Measurements from ENCODE around the gene KPNA2.
"Not testable (repeated sequence)": the region's sequence is repeated elsewhere in the genome, so short reads cannot be mapped to it uniquely, and the experiment has no call there.

The KPNA2 gene

DNA sequence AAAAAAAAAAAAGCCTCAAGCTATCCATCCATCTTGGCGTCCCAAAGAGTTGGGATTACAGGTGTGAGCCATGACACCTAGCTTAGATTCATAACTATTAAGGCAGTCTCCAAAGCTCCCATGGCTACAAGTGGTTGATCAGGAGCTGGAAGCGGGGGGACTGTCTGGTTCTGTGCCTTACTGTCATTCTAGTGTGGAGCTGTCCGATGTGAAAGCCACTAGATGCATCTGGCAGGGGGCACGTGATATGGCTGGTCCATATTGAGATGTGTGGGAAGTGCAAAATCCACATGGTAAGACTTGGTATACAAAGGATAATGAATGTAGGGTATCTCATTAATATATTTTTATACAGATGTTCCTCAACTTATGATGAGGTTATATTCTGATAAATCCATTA lies 38.7 kb downstream of the KPNA2 start:
- Histone ChIP-seq H3K36me3 (replicated peaks; ENCODE audit: insufficient read depth, low read length) (no peaks in the 10 kb centered on the region), H4K20me1 (ENCODE audit: insufficient read depth, low read length) (no peaks in the 10 kb centered on the region), H3K4me2 (ENCODE audit: low read depth, low read length) (no peak overlapping the region), H3K4me1 (ENCODE audit: low read length) (no peaks in the 10 kb centered on the region), H3K4me3 (ENCODE audit: low read length) (no peak overlapping the region), H2AFZ (ENCODE audit: low read length) (no peak overlapping the region), H3K79me2 (ENCODE audit: low read length) (no peaks in the 10 kb centered on the region), H3K27me3 (replicated peaks; ENCODE audit: insufficient read depth, low read length) (no peaks in the 10 kb centered on the region), H3K9me3 (replicated peaks; ENCODE audit: insufficient read depth, low read length) (no peaks in the 10 kb centered on the region), H3K9ac (ENCODE audit: low read length) (no peak overlapping the region), H3F3A (ENCODE audit: insufficient read depth, low read length) (no peaks in the 10 kb centered on the region), H3K9me2 (replicated peaks; ENCODE audit: insufficient read depth, low read length) (no peaks in the 10 kb centered on the region), H3K27ac (ENCODE audit: low read length) (no peak overlapping the region)
- TF ChIP-seq EZH2phosphoT487 (IDR thresholded peaks at IDR 0.05; ENCODE audit: low read length), result no peak
- no peak for TF ChIP-seq EZH2 (optimal IDR thresholded peaks at IDR 0.05; ENCODE audit: low read depth, low read length)
- TF ChIP-seq, protein P1, sequence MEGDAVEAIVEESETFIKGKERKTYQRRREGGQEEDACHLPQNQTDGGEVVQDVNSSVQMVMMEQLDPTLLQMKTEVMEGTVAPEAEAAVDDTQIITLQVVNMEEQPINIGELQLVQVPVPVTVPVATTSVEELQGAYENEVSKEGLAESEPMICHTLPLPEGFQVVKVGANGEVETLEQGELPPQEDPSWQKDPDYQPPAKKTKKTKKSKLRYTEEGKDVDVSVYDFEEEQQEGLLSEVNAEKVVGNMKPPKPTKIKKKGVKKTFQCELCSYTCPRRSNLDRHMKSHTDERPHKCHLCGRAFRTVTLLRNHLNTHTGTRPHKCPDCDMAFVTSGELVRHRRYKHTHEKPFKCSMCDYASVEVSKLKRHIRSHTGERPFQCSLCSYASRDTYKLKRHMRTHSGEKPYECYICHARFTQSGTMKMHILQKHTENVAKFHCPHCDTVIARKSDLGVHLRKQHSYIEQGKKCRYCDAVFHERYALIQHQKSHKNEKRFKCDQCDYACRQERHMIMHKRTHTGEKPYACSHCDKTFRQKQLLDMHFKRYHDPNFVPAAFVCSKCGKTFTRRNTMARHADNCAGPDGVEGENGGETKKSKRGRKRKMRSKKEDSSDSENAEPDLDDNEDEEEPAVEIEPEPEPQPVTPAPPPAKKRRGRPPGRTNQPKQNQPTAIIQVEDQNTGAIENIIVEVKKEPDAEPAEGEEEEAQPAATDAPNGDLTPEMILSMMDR (IDR thresholded peaks at IDR 0.05; ENCODE audit: low read length), result no peak
- no peak for DNase-seq

DNA sequence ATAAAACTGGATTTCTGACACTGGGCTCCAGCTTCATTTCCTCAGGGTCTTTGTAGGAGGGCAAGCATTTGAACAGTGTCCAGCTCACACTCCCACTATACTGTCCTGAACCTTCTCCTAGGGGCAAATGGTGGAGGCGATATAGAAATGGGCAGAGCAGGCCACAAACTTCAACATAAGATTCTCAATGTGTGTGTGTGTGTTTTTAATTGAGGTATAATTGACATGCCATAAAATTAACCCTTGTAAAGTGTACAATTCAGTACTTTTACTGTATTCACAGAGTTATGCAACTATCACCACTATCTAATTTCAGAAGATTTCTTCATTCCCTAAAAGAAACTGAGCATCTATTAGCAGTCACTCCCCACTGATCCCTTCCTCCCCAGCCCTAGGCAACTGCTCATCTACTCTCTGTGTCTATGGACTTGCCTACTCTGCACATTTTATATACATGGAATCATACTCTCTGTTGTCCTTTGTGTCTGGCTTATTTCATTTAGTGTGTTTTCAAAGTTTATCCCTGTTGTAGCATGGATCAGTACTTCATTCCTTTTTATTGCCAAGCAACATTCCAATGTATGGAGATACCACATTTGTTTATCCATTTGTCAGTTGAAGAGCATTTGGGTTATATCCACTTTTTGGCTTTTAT lies 40.5 kb downstream of the KPNA2 start:
- not testable (repeated sequence) for DNase-seq; H3K9me2 ChIP-seq (replicated peaks; ENCODE audit: insufficient read depth, low read length); H3K4me1 ChIP-seq (ENCODE audit: low read length); H3K9ac ChIP-seq (ENCODE audit: low read length); H4K20me1 ChIP-seq (ENCODE audit: insufficient read depth, low read length); H3K4me2 ChIP-seq (ENCODE audit: low read depth, low read length); H3F3A ChIP-seq (ENCODE audit: insufficient read depth, low read length); H3K36me3 ChIP-seq (replicated peaks; ENCODE audit: insufficient read depth, low read length); H3K4me3 ChIP-seq (ENCODE audit: low read length); H3K9me3 ChIP-seq (replicated peaks; ENCODE audit: insufficient read depth, low read length); H3K27ac ChIP-seq (ENCODE audit: low read length); H2AFZ ChIP-seq (ENCODE audit: low read length); H3K79me2 ChIP-seq (ENCODE audit: low read length); H3K27me3 ChIP-seq (replicated peaks; ENCODE audit: insufficient read depth, low read length)

DNA sequence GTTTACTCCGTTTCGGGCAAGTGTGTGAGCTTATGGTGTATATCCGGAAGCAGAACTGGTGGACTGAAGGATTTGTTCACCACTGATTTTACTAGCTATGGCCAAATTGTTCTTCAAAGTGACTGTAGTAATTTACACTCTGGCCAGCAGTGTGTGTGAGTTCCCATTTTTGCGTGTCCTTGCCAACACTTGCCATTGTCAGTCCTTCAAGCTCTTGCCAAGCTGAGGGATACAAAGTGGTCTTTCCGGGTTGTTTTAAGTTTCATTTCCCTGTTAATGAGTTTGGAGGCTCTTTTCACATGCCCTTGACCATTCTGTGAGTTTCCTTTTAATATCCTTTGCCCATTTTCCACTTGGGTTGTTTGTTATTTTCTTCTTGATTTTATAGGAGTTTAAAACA lies 42.0 kb downstream of the KPNA2 start:
- not testable (repeated sequence) for H3K9me3 ChIP-seq (replicated peaks; ENCODE audit: insufficient read depth, low read length); H3K27ac ChIP-seq (ENCODE audit: low read length); H3K4me3 ChIP-seq (ENCODE audit: low read length); H4K20me1 ChIP-seq (ENCODE audit: insufficient read depth, low read length); H3K4me2 ChIP-seq (ENCODE audit: low read depth, low read length); H2AFZ ChIP-seq (ENCODE audit: low read length); H3K27me3 ChIP-seq (replicated peaks; ENCODE audit: insufficient read depth, low read length); H3K4me1 ChIP-seq (ENCODE audit: low read length); H3F3A ChIP-seq (ENCODE audit: insufficient read depth, low read length); H3K36me3 ChIP-seq (replicated peaks; ENCODE audit: insufficient read depth, low read length); DNase-seq; H3K9me2 ChIP-seq (replicated peaks; ENCODE audit: insufficient read depth, low read length); H3K79me2 ChIP-seq (ENCODE audit: low read length); H3K9ac ChIP-seq (ENCODE audit: low read length)

DNA sequence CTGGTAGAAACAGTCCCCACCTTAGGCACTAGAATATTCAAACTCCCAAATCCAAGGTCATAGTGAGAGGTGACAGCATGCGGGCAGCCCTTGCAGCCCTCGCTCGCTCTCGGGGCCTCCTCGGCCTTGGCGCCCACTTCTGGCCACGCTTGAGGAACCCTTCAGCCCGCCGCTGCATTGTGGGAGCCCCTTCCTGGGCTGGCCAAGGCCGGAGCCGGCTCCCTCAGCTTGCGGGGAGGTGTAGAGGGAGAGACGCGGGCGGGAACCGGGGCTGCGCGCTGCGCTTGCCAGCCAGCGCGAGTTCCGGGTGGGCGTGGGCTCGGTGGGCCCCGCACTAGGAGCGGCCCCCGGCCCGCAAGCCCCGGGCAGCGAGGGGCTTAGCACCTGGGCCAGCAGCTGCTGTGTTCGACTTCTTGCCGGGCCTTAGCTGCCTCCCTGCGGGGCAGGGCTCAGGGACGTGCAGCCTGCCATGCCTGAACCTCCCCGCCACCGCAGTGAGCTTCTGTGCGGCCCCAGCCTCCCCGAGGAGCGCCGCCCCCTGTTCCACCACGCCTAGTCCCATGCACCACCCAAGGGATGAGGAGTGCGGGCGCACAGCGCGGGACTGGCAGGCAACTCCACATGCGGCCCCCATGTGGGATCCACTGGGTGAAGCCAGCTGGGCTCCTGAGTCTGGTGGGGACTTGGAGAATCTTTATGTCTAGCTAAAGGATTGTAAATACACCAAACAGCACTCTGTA lies 45.0 kb downstream of the KPNA2 start:
- H3K4me2 ChIP-seq (ENCODE audit: low read depth, low read length), result no peak overlapping the region
- H3F3A ChIP-seq (ENCODE audit: insufficient read depth, low read length), result peaks cover 4% of the 10 kb centered on the region
- no peak for DNase-seq
- no peaks in the 10 kb centered on the region for H3K27me3 ChIP-seq (replicated peaks; ENCODE audit: insufficient read depth, low read length)
- H2AFZ ChIP-seq (ENCODE audit: low read length), result no peak overlapping the region
- H3K4me3 ChIP-seq (ENCODE audit: low read length), result no peak overlapping the region
- H3K9me2 ChIP-seq (replicated peaks; ENCODE audit: insufficient read depth, low read length), result no peaks in the 10 kb centered on the region
- H3K9me3 ChIP-seq (replicated peaks; ENCODE audit: insufficient read depth, low read length), result no peaks in the 10 kb centered on the region
- no peak overlapping the region for H3K9ac ChIP-seq (ENCODE audit: low read length)
- no peaks in the 10 kb centered on the region for H3K79me2 ChIP-seq (ENCODE audit: low read length)
- H3K4me1 ChIP-seq (ENCODE audit: low read length), result peaks cover 7% of the 10 kb centered on the region
- H4K20me1 ChIP-seq (ENCODE audit: insufficient read depth, low read length), result no peaks in the 10 kb centered on the region
- no peaks in the 10 kb centered on the region for H3K36me3 ChIP-seq (replicated peaks; ENCODE audit: insufficient read depth, low read length)
- TF ChIP-seq EZH2 (optimal IDR thresholded peaks at IDR 0.05; ENCODE audit: low read depth, low read length) (no peak), EZH2phosphoT487 (IDR thresholded peaks at IDR 0.05; ENCODE audit: low read length) (no peak)
- TF ChIP-seq, protein P1 (IDR thresholded peaks at IDR 0.05; ENCODE audit: low read length), result no peak
- no peak overlapping the region for H3K27ac ChIP-seq (ENCODE audit: low read length)

DNA sequence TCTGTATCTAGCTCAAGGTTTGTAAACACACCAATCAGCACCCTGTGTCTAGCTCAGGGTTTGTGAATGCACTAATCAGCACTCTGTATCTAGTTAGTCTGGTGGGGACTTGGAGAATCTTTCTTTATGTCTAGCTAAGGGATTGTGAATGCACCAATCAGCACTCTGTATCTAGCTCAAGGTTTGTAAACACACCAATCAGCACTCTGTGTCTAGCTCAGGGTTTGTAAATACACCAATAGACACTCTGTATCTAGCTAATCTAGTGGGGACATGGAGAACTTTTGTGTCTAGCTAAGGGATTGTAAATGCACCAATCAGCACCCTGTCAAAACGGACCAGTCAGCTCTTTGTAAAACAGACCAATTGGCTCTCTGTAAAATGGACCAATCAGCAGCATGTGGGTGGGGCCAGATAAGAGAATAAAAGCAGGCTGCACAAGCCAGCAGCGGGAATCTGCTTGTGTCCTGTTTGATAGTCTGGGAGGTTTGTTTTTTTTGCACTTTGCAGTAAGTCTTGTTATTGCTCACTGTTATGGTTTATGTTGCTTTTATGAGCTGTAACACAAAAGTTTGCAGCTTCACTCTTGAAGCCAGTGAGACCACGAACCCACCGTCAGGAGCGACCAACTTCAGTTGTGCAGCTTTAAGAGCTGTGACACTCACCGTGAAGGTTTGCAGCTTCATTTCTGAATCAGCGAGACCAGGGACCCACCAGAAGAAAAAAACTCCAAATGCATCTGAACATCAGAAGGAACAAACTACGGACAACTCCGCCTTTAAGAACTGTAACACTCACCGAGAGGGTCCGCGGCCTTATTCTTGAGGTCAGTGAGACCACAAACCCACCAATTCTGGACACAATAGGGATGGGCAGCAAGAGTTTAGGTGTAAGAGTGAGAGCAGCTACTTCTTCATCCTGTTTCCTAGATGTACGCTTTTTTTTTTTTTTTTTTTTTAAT lies 46.0 kb downstream of the KPNA2 start:
- H3K4me1 ChIP-seq (ENCODE audit: low read length), result peaks cover 13% of the 10 kb centered on the region
- H3K36me3 ChIP-seq (replicated peaks; ENCODE audit: insufficient read depth, low read length); H3K4me2 ChIP-seq (ENCODE audit: low read depth, low read length): not testable (repeated sequence)

More for the DNA sequence above, 46.0 kb downstream of the KPNA2 start:
- not testable (repeated sequence) for H3K27me3 ChIP-seq (replicated peaks; ENCODE audit: insufficient read depth, low read length); H3K27ac ChIP-seq (ENCODE audit: low read length); H3K9me2 ChIP-seq (replicated peaks; ENCODE audit: insufficient read depth, low read length); H3K4me3 ChIP-seq (ENCODE audit: low read length); DNase-seq; H4K20me1 ChIP-seq (ENCODE audit: insufficient read depth, low read length); H2AFZ ChIP-seq (ENCODE audit: low read length); H3K79me2 ChIP-seq (ENCODE audit: low read length); H3K9ac ChIP-seq (ENCODE audit: low read length); H3K9me3 ChIP-seq (replicated peaks; ENCODE audit: insufficient read depth, low read length)
- H3F3A ChIP-seq (ENCODE audit: insufficient read depth, low read length), result peaks cover 13% of the 10 kb centered on the region

All from MM.1S (cell line).